Central memory CD8-positive, alpha-beta T cell (primary cell): ENCODE data around the gene CABP4.

Source experiments
- ATAC-seq: fragments of 150-1000 bp; cut with Tn5 transposase; replicated peaks from 2 replicates; pipeline ENCODE4 v1.10.0; 2022; ENCODE audit warnings: mild to moderate bottlenecking, moderate FRiP score, moderate number of reproducible peaks; ENCODE audit not compliant: poor library complexity, severe bottlenecking; ENCODE audit errors: extremely low read depth
- DNase-seq, 2 donors: peaks; one replicate each; pipeline ENCODE4 v3.0.0; 2021; ENCODE audit warnings: low spot score in 2 of 2
- H3K27ac Mint-ChIP-seq: one replicate; pipeline ENCODE4 v1.8.0; 2022; ENCODE audit warnings: low read depth, mild to moderate bottlenecking, moderate library complexity, mixed read lengths
- H3K27me3 Mint-ChIP-seq: one replicate; pipeline ENCODE4 v1.8.0; 2022; ENCODE audit warnings: mixed read lengths
- H3K36me3 Mint-ChIP-seq: one replicate; pipeline ENCODE4 v1.8.0; 2022; ENCODE audit warnings: mild to moderate bottlenecking, moderate library complexity, mixed read lengths; ENCODE audit not compliant: insufficient read depth
- H3K4me1 Mint-ChIP-seq: one replicate; pipeline ENCODE4 v1.8.0; 2022; ENCODE audit warnings: mixed read lengths
- H3K4me3 Mint-ChIP-seq: one replicate; pipeline ENCODE4 v1.8.0; 2022; ENCODE audit warnings: mild to moderate bottlenecking, moderate library complexity, mixed read lengths
- H3K9me3 Mint-ChIP-seq: one replicate; pipeline ENCODE4 v1.8.0; 2022; ENCODE audit warnings: mixed read lengths

The CABP4 gene

DNA sequence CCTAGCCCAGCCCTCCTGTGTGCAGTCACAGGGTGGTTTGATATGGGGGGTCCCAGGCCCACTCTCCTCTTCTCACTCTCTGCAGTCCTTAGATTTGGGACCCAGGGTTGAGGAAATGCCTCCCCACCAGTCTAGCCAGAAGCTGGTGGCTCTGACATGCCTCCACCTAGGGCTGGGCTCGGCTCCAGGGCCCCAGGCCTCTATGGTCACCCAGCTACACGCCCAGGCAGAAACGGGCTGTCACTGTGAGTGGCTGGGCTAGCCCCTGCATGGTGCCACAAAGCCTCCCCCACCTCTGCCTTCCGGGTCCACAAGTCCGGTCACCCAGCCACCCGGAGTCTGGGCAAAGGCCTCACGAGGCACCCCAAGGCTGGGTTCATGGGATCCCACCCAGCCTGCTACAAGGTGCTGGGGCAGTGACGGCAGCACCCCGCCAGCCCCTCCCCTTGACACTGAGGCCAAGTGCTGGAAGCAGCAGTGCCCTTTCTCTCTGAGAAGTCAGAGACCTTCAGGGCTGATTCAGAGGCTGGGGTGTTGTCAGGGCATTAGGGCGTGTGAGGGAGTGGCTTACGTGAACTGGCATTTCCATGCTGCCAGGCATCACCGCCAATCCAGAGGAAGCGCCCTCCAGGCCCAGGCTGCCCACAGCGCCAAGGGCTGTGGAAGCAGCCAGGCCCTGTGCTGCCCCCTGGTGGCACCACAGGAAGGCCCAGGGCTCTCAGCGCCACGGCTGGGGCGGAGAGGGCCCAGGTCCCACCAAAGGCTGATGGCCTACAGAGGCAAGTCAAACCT is 50.6 kb downstream of the CABP4 start:
- H3K27ac Mint-ChIP-seq: peak overlapping the region; percentile 99
- H3K27me3 Mint-ChIP-seq: no peaks in the 10 kb centered on the region
- H3K36me3 Mint-ChIP-seq: peaks cover 57% of the 10 kb centered on the region
- ATAC-seq (peak; percentile 56), DNase-seq (peak; percentile 81 to 84)
- peaks cover 51% of the 10 kb centered on the region for H3K4me1 Mint-ChIP-seq
- H3K4me3 Mint-ChIP-seq: peak overlapping the region; percentile 94
- no peaks in the 10 kb centered on the region for H3K9me3 Mint-ChIP-seq

DNA sequence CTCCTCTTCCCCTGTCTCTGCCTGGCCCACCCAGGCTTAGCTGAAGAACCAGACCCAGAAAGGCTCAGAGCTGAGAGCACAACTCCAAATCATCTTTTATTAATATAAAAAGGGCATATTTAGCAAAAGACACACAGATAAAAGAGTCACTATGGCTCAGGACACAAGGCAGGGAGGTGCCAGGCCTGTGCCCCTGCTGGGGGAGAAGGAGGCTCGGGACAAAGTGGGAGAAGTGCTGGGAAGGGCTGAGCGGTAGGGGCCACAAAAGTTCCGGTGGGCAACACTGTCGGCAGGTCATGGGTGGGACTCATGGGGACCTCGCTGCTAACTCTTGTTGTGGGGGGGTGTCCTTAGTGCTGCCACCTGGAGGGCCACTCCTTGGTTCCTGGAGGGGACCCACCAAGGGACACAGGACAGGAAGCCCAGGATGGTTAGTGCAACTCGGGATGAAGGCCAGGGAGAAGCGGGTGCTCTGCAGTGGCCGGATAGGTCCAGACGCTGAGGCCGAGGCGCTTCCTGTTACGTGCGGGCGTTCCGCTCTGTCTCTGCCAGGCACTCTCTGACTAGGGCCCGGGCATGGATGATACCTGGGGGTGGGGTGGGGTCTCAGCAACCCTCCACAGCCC is 51.4 kb downstream of the CABP4 start:
- Mint-ChIP-seq H3K27ac (peak overlapping the region; percentile 99), H3K27me3 (no peaks in the 10 kb centered on the region), H3K4me3 (peak overlapping the region; percentile 94), H3K9me3 (no peaks in the 10 kb centered on the region), H3K36me3 (peaks cover 49% of the 10 kb centered on the region), H3K4me1 (peaks cover 45% of the 10 kb centered on the region)
- ATAC-seq (no peak), DNase-seq (no peak)

DNA sequence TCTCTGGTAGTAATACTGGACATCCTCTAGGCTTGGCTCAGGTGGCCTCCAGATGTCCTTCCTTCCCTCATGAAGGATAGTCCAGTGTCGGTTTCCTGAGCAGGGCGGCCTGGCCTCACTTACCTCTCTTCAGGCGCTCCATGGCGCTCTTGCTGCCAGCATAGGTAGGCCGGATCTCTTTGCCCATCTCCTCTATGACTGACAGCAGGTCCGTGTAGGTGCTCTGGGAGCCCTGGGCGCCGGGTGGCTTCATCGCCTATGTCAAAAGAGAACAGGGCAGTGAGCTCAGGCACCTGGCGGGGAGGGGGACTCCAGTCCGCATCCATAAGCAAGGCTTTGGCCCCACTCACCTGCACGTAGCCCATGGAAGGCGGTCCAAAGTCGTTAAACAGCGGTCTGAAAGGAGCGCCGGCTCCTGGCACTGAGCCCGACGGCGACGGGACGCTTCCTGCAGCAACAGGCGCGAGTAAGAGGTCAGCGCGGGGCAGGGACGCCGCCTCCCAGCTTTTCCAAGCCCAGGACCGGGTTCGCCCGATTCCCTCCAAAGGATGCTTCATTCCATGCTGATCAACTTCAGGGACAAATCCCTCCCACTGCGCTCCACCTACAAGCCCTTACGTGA is 52.2 kb downstream of the CABP4 start:
- DNase-seq (no peak), ATAC-seq (no peak)
- Mint-ChIP-seq H3K4me3 (peak overlapping the region; percentile 94), H3K9me3 (no peaks in the 10 kb centered on the region), H3K36me3 (peaks cover 41% of the 10 kb centered on the region), H3K4me1 (peaks cover 45% of the 10 kb centered on the region), H3K27me3 (no peaks in the 10 kb centered on the region), H3K27ac (peak overlapping the region; percentile 96)

DNA sequence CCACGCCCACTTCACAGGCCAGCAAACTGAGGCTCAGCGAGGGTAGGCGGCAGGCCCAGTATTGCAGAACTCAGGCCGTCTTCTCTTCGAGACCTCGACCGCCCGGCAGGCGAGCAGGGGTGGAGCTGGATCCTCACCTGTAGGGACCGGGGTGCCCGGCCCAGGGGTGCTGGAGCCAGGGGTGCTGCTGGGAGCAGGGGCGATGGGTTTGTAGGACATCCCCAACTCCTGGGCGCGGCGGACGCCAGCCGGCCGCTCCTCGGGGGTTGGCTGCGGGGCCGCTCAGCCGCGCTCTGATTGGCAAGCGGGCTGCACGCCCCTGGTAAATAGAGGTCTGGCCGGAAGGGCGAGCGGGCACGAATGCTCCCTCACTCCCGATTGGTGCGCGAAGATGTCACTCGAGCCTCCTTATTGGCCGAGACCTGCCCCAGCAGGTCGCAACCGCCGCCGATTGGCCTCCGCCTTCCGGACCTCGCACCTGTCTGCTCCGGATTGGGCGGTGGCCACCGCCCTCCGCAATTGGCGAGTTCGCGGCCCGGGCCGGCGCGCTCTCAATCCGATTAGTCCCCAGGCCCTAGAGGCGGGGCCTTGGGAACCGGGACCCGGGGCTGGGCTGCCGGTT is 52.8 kb downstream of the CABP4 start, which contains the start of gene CDK2AP2:
CDK2AP2 (minus strand) TSS at position 299 of the 622 bp plus-strand sequence; CDS start at position 219, 80 bp downstream.
- ATAC-seq (peak; percentile 74), DNase-seq (peak; percentile 85 to 91)
- Mint-ChIP-seq H3K27ac (peak within 1 kb of the TSS; percentile 96), H3K36me3 (peaks cover 39% of the 10 kb centered on the region), H3K4me3 (peak within 1 kb of the TSS; percentile 94), H3K9me3 (no peaks in the 10 kb centered on the region), H3K4me1 (peaks cover 40% of the 10 kb centered on the region), H3K27me3 (no peaks in the 10 kb centered on the region)

DNA sequence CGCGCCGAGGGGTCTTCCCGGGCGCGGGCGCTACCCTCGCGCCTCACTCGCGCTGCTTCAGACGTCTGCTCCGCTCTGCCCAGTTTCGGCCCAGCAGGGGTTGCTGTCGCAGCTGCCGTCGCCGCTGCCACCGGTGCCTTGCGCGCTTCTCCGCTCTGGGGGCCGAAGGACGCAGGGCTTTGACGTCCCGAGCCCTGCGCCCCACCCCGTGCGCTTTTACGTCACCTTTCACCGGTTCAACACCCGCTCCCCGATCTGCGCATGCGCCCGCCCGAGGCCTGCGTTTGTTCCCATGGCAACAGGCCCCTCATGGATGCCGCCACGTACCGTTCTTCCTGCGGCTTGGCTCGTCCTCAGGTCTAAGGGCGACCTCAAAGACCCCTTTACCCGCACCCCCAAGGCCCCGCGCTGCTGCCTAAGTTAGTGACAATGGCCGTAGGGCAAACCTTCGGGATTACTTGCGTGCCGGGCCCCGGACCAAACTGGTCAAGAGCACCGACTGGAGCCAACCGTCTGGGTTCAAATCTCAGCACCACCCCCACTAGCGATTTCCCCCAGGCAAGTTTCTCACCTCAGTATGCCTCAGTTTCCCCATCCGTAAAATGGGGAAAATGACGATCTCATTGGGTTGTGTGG is 53.5 kb downstream of the CABP4 start:
- peak overlapping the region; percentile 96 for H3K27ac Mint-ChIP-seq
- peaks cover 6% of the 10 kb centered on the region for H3K27me3 Mint-ChIP-seq
- no peaks in the 10 kb centered on the region for H3K9me3 Mint-ChIP-seq
- peak overlapping the region; percentile 94 for H3K4me3 Mint-ChIP-seq
- ATAC-seq: peak; percentile 50
- H3K4me1 Mint-ChIP-seq: peaks cover 36% of the 10 kb centered on the region
- peaks cover 37% of the 10 kb centered on the region for H3K36me3 Mint-ChIP-seq
- peak; percentile 98 for DNase-seq

DNA sequence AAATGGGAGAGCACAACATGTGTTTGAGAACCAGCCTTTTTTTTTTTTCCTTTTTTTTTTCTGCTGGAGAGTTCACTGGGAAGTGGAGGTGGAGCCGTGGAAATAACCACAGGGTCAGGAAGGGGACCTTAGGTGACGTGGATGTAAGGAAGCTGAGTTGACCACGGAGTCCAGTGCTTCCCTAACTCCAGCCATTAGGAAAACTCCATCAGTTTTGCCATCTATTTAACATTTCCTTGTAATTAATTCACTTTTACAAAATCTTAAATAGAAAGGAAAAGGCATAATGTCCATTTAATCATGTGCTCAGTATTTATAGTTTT is 54.8 kb downstream of the CABP4 start:
- Mint-ChIP-seq H3K4me1 (peaks cover 36% of the 10 kb centered on the region), H3K4me3 (no peak overlapping the region), H3K27me3 (peaks cover 11% of the 10 kb centered on the region), H3K9me3 (no peaks in the 10 kb centered on the region), H3K36me3 (peaks cover 31% of the 10 kb centered on the region), H3K27ac (no peak overlapping the region)
- DNase-seq (no peak), ATAC-seq (no peak)
